Measurements from ENCODE around the gene PRPS1. TPM values are rescaled to one million over a fixed set of nuclear protein-coding genes. Genes with fewer than 3 reads are reported as not detected.

Gene PRPS1
- total RNA-seq, 1 experiment from 2014 or later: 90.5 TPM

DNA sequence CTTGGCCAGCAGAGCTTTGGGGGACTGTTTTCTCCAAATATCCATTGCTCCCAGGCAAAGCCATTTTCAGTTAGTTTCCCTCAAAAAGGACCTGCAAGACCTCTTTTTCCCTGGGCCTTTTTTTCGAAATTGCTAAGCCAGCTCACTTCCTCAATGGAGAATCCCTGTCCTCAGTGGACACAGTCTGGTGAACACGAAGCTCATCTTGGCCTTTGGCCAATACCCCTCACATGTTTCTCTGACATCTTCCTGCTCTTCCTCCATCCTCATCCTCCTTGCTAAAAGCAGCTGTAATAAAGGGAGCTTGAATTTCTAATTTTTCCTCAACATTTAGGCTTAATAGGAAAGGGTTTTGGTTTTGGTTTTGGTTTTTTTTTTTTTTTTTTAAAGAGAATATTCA, 17.6 kb upstream of the PRPS1 start:
- Histone ChIP-seq H2AK5ac (ENCODE audit: insufficient read length, low read length) (no peak overlapping the region), H3K18ac (ENCODE audit: insufficient read length, low read depth, low read length) (no peak overlapping the region), H3K79me2 (ENCODE audit: insufficient read depth, low read length) (no peaks in the 10 kb centered on the region), H3K23me2 (ENCODE audit: insufficient read length, low read depth, low read length, poor library complexity, severe bottlenecking) (no peaks in the 10 kb centered on the region), H2BK5ac (ENCODE audit: insufficient read length, low read length) (no peak overlapping the region), H3K23ac (ENCODE audit: insufficient read length, low read depth, low read length) (no peak overlapping the region), H2AFZ (ENCODE audit: low read length) (no peak overlapping the region), H3K9ac (ENCODE audit: extremely low read depth, insufficient read length, low read length) (no peak overlapping the region), H3K4me2 (ENCODE audit: insufficient read depth, insufficient read length, low read length) (no peak overlapping the region), H2BK12ac (ENCODE audit: insufficient read length, low read depth, low read length) (no peak overlapping the region), H3K4ac (ENCODE audit: low read depth, low read length) (no peak overlapping the region), H3K9me3 (ENCODE audit: control insufficient read depth, low read depth, low read length) (no peaks in the 10 kb centered on the region), H3K27ac (ENCODE audit: insufficient read length, low read depth, low read length) (no peak overlapping the region), H4K5ac (ENCODE audit: insufficient read length, low read depth, low read length) (no peak overlapping the region), H3K79me1 (ENCODE audit: insufficient read depth, low read depth, low read length, poor library complexity, severe bottlenecking) (no peaks in the 10 kb centered on the region), H4K8ac (replicated peaks; ENCODE audit: insufficient read length, low read depth, low read length) (no peak overlapping the region), H3K4me1 (ENCODE audit: insufficient read depth, low read length) (no peaks in the 10 kb centered on the region), H3K56ac (ENCODE audit: insufficient read length, low read depth, low read length) (no peak overlapping the region), H2BK120ac (ENCODE audit: low read depth, low read length, poor library complexity, severe bottlenecking) (no peak overlapping the region), H2BK20ac (ENCODE audit: low read depth, low read length, poor library complexity, severe bottlenecking) (peak overlapping the region; percentile 45), H4K91ac (ENCODE audit: insufficient read length, low read depth, low read length) (no peak overlapping the region), H3K14ac (ENCODE audit: insufficient read depth, low read length) (no peak overlapping the region), H3T11ph (ENCODE audit: low read length) (no peak overlapping the region), H4K20me1 (ENCODE audit: control insufficient read depth, insufficient read depth, insufficient read length) (no peaks in the 10 kb centered on the region), H3K27me3 (ENCODE audit: insufficient read depth, low read length) (no peaks in the 10 kb centered on the region; the same call in 1 of the 2 replicates), H2BK15ac (ENCODE audit: low read depth, low read length) (no peak overlapping the region)
- Mint-ChIP-seq H3K36me3 (ENCODE audit: insufficient read depth in 1 of 3, low read depth in 3 of 3) (peaks cover 0 to 3% (median 0%) of the 10 kb centered on the region in 3 experiments; a peak in 1 of 7 replicates), H3K4me1 (peaks cover 0 to under 1% of the 10 kb centered on the region in 2 experiments; a peak in 2 of 4 replicates), H3K4me3 (no peak overlapping the region), H3K9me3 (peaks cover 0 to 43% of the 10 kb centered on the region in 2 experiments; a peak in 2 of 5 replicates), H3K27me3 (ENCODE audit: low read depth) (no peaks in the 10 kb centered on the region; the same call in 1 of the 2 replicates), H3K27ac (no peak overlapping the region)
- no peak for DNase-seq
- WGBS (ENCODE audit: extremely low coverage, insufficient read length, low lambda C conversion rate): no CpG with 5 or more reads among the region's 2 CpGs
- TF ChIP-seq, protein P1, sequence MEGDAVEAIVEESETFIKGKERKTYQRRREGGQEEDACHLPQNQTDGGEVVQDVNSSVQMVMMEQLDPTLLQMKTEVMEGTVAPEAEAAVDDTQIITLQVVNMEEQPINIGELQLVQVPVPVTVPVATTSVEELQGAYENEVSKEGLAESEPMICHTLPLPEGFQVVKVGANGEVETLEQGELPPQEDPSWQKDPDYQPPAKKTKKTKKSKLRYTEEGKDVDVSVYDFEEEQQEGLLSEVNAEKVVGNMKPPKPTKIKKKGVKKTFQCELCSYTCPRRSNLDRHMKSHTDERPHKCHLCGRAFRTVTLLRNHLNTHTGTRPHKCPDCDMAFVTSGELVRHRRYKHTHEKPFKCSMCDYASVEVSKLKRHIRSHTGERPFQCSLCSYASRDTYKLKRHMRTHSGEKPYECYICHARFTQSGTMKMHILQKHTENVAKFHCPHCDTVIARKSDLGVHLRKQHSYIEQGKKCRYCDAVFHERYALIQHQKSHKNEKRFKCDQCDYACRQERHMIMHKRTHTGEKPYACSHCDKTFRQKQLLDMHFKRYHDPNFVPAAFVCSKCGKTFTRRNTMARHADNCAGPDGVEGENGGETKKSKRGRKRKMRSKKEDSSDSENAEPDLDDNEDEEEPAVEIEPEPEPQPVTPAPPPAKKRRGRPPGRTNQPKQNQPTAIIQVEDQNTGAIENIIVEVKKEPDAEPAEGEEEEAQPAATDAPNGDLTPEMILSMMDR (conservative IDR thresholded peaks at IDR 0.05): no peak

All from H9 (cell line).